ENCODE data around the gene KIAA0040.

DNA sequence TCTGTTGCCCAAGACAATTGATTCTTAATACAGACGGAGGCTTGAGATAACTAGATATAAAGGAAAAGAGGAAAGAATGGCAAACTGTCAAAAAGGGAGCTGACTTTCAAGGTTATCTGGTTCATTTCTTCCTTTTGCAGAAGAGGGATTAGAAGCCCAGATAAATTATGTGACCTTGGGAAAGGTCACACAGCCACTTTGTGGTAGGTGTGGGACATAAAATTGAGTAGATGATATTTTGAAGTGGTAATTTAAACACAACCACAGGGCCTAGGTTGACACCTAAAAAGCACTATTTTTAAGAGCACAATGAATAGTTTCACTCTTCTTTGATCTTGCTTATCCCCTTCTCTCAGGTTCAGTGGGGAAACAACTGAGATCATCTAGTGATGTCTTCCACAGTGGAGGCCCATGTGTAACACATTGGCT lies 16.9 kb upstream of the KIAA0040 start:
- TF ChIP-seq, protein P1, sequence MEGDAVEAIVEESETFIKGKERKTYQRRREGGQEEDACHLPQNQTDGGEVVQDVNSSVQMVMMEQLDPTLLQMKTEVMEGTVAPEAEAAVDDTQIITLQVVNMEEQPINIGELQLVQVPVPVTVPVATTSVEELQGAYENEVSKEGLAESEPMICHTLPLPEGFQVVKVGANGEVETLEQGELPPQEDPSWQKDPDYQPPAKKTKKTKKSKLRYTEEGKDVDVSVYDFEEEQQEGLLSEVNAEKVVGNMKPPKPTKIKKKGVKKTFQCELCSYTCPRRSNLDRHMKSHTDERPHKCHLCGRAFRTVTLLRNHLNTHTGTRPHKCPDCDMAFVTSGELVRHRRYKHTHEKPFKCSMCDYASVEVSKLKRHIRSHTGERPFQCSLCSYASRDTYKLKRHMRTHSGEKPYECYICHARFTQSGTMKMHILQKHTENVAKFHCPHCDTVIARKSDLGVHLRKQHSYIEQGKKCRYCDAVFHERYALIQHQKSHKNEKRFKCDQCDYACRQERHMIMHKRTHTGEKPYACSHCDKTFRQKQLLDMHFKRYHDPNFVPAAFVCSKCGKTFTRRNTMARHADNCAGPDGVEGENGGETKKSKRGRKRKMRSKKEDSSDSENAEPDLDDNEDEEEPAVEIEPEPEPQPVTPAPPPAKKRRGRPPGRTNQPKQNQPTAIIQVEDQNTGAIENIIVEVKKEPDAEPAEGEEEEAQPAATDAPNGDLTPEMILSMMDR (IDR thresholded peaks at IDR 0.05): no peak
- TF ChIP-seq POLR2A (IDR thresholded peaks at IDR 0.05): no peak
